Smooth muscle cell (in vitro differentiated cells): ENCODE data around the gene ORAI3. TPM values are rescaled to one million over a fixed set of nuclear protein-coding genes. Genes with fewer than 3 reads are reported as not detected.
A peak's percentile ranks its signal among the peaks of the same experiment; 100 is the strongest.

Experiments used
- DNase-seq: peaks from one replicate; lab custom pipeline; 2025; ENCODE audit not compliant: unreplicated experiment; lab: John Stamatoyannopoulos, UW
- H2AFZ ChIP-seq: fragments of 200-600 bp; sonication (generic); 2 replicates; pipeline ENCODE4 v1.6.0; 2016; ENCODE audit warnings: antibody characterized with exemption, low read depth, mild to moderate bottlenecking
- H3F3A ChIP-seq: fragments of 200-600 bp; sonication (generic); 2 replicates; pipeline ENCODE4 v1.6.0; 2017; ENCODE audit warnings: antibody characterized with exemption, low read depth
- H3K27ac ChIP-seq: fragments of 200-600 bp; sonication (generic); 2 replicates; pipeline ENCODE4 v1.5.1; 2016; ENCODE audit warnings: low read depth, mild to moderate bottlenecking
- H3K27me3 ChIP-seq: fragments of 200-600 bp; sonication (generic); 2 replicates; pipeline ENCODE4 v1.6.1; 2016; ENCODE audit warnings: low read depth, mild to moderate bottlenecking
- H3K36me3 ChIP-seq: fragments of 200-600 bp; sonication (generic); 2 replicates; pipeline ENCODE4 v1.5.1; 2016; ENCODE audit warnings: low read depth
- H3K4me1 ChIP-seq: fragments of 200-600 bp; sonication (generic); 2 replicates; pipeline ENCODE4 v1.5.1; 2016; ENCODE audit warnings: low read depth
- H3K4me2 ChIP-seq: fragments of 200-600 bp; sonication (generic); 2 replicates; pipeline ENCODE4 v1.6.0; 2016; ENCODE audit warnings: mild to moderate bottlenecking
- H3K4me3 ChIP-seq: fragments of 200-600 bp; sonication (generic); 2 replicates; pipeline ENCODE4 v1.5.1; 2016; ENCODE audit warnings: mild to moderate bottlenecking
- H3K79me2 ChIP-seq: fragments of 200-600 bp; sonication (generic); 2 replicates; pipeline ENCODE4 v1.6.0; 2016; ENCODE audit warnings: low read depth, mild to moderate bottlenecking
- H3K9ac ChIP-seq: fragments of 200-600 bp; sonication (generic); 2 replicates; pipeline ENCODE4 v1.6.0; 2016; ENCODE audit warnings: low read depth
- H3K9me3 ChIP-seq: fragments of 200-600 bp; sonication (generic); replicated peaks from 2 replicates; pipeline ENCODE4 v1.5.1; 2016; ENCODE audit warnings: low read depth
- H4K20me1 ChIP-seq: fragments of 200-600 bp; sonication (generic); 2 replicates; pipeline ENCODE4 v1.6.0; 2016; ENCODE audit warnings: low read depth
- CTCF ChIP-seq: fragments of 200-600 bp; sonication (generic); IDR thresholded peaks from 2 replicates; pipeline ENCODE4 v1.5.1; 2017; ENCODE audit warnings: borderline replicate concordance, mild to moderate bottlenecking, antibody characterized with exemption; ENCODE audit not compliant: insufficient read depth, poor library complexity, severe bottlenecking
- whole genome bisulfite sequencing: methylation state at CpG from one replicate; pipeline ENCODE4 v1.1.7; 2016; ENCODE audit warnings: low lambda C conversion rate; 5-methylcytosine and 5-hydroxymethylcytosine counted together
- polyA plus RNA-seq: library from polyadenylated mRNA; unstranded; fragments of >200 nt; fragmentation: Nextera tagmentation; extraction: Ambion mirVana; gene quantifications from 2 replicates; pipeline ENCODE4 v1.2.1, GENCODE V29; 2016
- total RNA-seq: library from RNA; depleted of rRNA; stranded (reverse); fragments of >200 nt; gene quantifications from 2 replicates; pipeline ENCODE4 v1.2.3, GENCODE V29; 2014

ORAI3 gene
- total and polyA plus RNA-seq, 2 experiments from 2014 or later = 34.9 to 39.4 TPM

- H3K79me2 ChIP-seq = peaks cover 3% of the 10 kb centered on the region
- no peak for DNase-seq
- H3K27me3 ChIP-seq = no peaks in the 10 kb centered on the region
- H3K9ac ChIP-seq = no peak overlapping the region
- H3K9me3 ChIP-seq = no peaks in the 10 kb centered on the region
- no peak overlapping the region for H3K4me2 ChIP-seq
- H2AFZ ChIP-seq = no peak overlapping the region
- H3F3A ChIP-seq = peaks cover 4% of the 10 kb centered on the region
- no peak overlapping the region for H3K27ac ChIP-seq
- H3K4me3 ChIP-seq = no peak overlapping the region
- no peaks in the 10 kb centered on the region for H4K20me1 ChIP-seq
- 90% methylated on average over 4 of the region's 4 CpGs for WGBS
- TF ChIP-seq CTCF = no peak
- no peaks in the 10 kb centered on the region for H3K4me1 ChIP-seq
- H3K36me3 ChIP-seq = no peaks in the 10 kb centered on the region
Observed at GRCh38 chr16:30942426-30942806, 6.5 kb upstream of the ORAI3 start.

GRCh38 chr16:30944352-30944751 is 4.5 kb upstream of the ORAI3 start:
- Histone ChIP-seq H3K27ac (no peak overlapping the region), H3F3A (peaks cover 4% of the 10 kb centered on the region), H3K4me2 (no peak overlapping the region), H2AFZ (no peak overlapping the region), H3K9ac (no peak overlapping the region), H3K9me3 (no peaks in the 10 kb centered on the region), H3K4me1 (no peaks in the 10 kb centered on the region), H3K36me3 (no peaks in the 10 kb centered on the region), H3K79me2 (peaks cover 3% of the 10 kb centered on the region), H3K4me3 (no peak overlapping the region), H3K27me3 (no peaks in the 10 kb centered on the region), H4K20me1 (no peaks in the 10 kb centered on the region)
- no peak for TF ChIP-seq CTCF
- DNase-seq = no peak

GRCh38 chr16:30946671-30947540 is 2.0 kb upstream of the ORAI3 start:
- H3K4me3 ChIP-seq = no peak overlapping the region
- no peak for TF ChIP-seq CTCF
- WGBS = 94% methylated on average over 35 of the region's 38 CpGs

GRCh38 chr16:30947541-30947858 is 1.4 kb upstream of the ORAI3 start:
- no peak overlapping the region for H2AFZ ChIP-seq
- H3K27me3 ChIP-seq = no peaks in the 10 kb centered on the region
- peak overlapping the region; percentile 97 for H3K4me3 ChIP-seq
- peaks cover 9% of the 10 kb centered on the region for H3K4me1 ChIP-seq
- no peak for DNase-seq
- H3K9me3 ChIP-seq = no peaks in the 10 kb centered on the region
- no peak for TF ChIP-seq CTCF
- peaks cover 3% of the 10 kb centered on the region for H3K79me2 ChIP-seq
- H3K36me3 ChIP-seq = no peaks in the 10 kb centered on the region
- WGBS = 80% methylated on average over 2 of the region's 3 CpGs
- peaks cover 12% of the 10 kb centered on the region for H4K20me1 ChIP-seq
- peak overlapping the region; percentile 91 for H3K9ac ChIP-seq
- H3K4me2 ChIP-seq = no peak overlapping the region
- H3K27ac ChIP-seq = peak overlapping the region; percentile 99
- H3F3A ChIP-seq = peaks cover 3% of the 10 kb centered on the region

More at GRCh38 chr16:30946671-30947540, 2.0 kb upstream of the ORAI3 start:
- Histone ChIP-seq H3K4me1 (peaks cover 9% of the 10 kb centered on the region), H3K9ac (no peak overlapping the region), H3K9me3 (no peaks in the 10 kb centered on the region), H3K36me3 (no peaks in the 10 kb centered on the region), H2AFZ (no peak overlapping the region), H3K27ac (peak overlapping the region; percentile 99), H3K79me2 (peaks cover 3% of the 10 kb centered on the region), H3K4me2 (no peak overlapping the region), H3K27me3 (no peaks in the 10 kb centered on the region), H3F3A (peaks cover 3% of the 10 kb centered on the region), H4K20me1 (peaks cover 12% of the 10 kb centered on the region)
- no peak for DNase-seq
